HEK293 (cell line): Measurements from ENCODE around the gene E2F4.

Experiments used
- CTCF ChIA-PET: fragments of 350-600 bp; formaldehyde crosslinking; extraction: SDS; loops from one replicate; lab custom pipeline; 2021; ENCODE audit warnings: antibody characterized with exemption; lab: Yijun Ruan, JAX
- POLR2A ChIA-PET: fragments of 300-600 bp; formaldehyde crosslinking; extraction: SDS; loops from one replicate; lab custom pipeline; 2020; ENCODE audit warnings: antibody characterized with exemption, inconsistent platforms; lab: Yijun Ruan, JAX
- H3K27ac ChIP-seq: fragments of 200-500 bp; sonication (Bioruptor generic); 2 replicates; pipeline ENCODE4 v1.5.1; 2014; ENCODE audit warnings: low read depth, low read length, control low read depth, inconsistent platforms; ENCODE audit errors: extremely low read depth
- H3K36me3 ChIP-seq, 2 experiments: fragments of 200-500 bp in 1 of 2; sonication (Bioruptor generic) in 1 of 2; 1 replicate in 1 of 2; 2 replicates in 1 of 2; pipeline ENCODE4 v1.5.1; 2014 to 2017; ENCODE audit warnings: inconsistent platforms in 2 of 2, low read length in 2 of 2; ENCODE audit not compliant: control insufficient read depth in 2 of 2, insufficient read depth in 1 of 2
- H3K4me1 ChIP-seq: fragments of 200-500 bp; sonication (Bioruptor generic); 2 replicates; pipeline ENCODE4 v1.5.1; 2014; ENCODE audit warnings: mild to moderate bottlenecking, low read length, inconsistent platforms; ENCODE audit not compliant: control insufficient read depth, insufficient read depth
- H3K4me3 ChIP-seq: 2 replicates; pipeline ENCODE4 v1.5.1; 2011; ENCODE audit warnings: low read depth, mild to moderate bottlenecking, control low read depth, low read length, moderate library complexity
- H3K9me3 ChIP-seq: fragments of 200-500 bp; sonication (Bioruptor generic); 2 replicates; pipeline ENCODE4 v1.5.1; 2014; ENCODE audit warnings: low read depth, low read length, inconsistent platforms; ENCODE audit not compliant: control insufficient read depth, insufficient read depth
- GLIS1 ChIP-seq: fragments of 450-650 bp; formaldehyde crosslinking; IDR thresholded peaks from 2 replicates; pipeline ENCODE4 v1.5.1; 2016; ENCODE audit warnings: missing biosample characterization, missing genetic modification characterization
- OSR2 ChIP-seq: fragments of 450-650 bp; formaldehyde crosslinking; IDR thresholded peaks from 2 replicates; pipeline ENCODE4 v1.5.1; 2016; ENCODE audit warnings: missing biosample characterization, missing genetic modification characterization
- SP2 ChIP-seq: fragments of 450-650 bp; formaldehyde crosslinking; IDR thresholded peaks from 2 replicates; pipeline ENCODE4 v1.5.1; 2016; ENCODE audit warnings: missing biosample characterization, missing genetic modification characterization
- ZIC2 ChIP-seq: fragments of 450-650 bp; formaldehyde crosslinking; IDR thresholded peaks from 2 replicates; pipeline ENCODE4 v1.5.1; 2016; ENCODE audit warnings: missing biosample characterization, missing genetic modification characterization
- ZNF223 ChIP-seq: fragments of 450-650 bp; formaldehyde crosslinking; IDR thresholded peaks from 2 replicates; pipeline ENCODE4 v1.5.1; 2016; ENCODE audit warnings: missing biosample characterization, missing genetic modification characterization
- ZNF335 ChIP-seq: fragments of 450-650 bp; formaldehyde crosslinking; conservative IDR thresholded peaks from 2 replicates; pipeline ENCODE4 v1.5.1; 2016; ENCODE audit warnings: missing biosample characterization, missing genetic modification characterization
- ZNF449 ChIP-seq: fragments of 450-650 bp; formaldehyde crosslinking; IDR thresholded peaks from 2 replicates; pipeline ENCODE4 v1.5.1; 2017; ENCODE audit warnings: missing biosample characterization, mild to moderate bottlenecking, missing genetic modification characterization, moderate library complexity
- ZNF529 ChIP-seq: fragments of 450-650 bp; formaldehyde crosslinking; IDR thresholded peaks from 2 replicates; pipeline ENCODE4 v1.5.1; 2017; ENCODE audit warnings: missing genetic modification characterization, missing biosample characterization; ENCODE audit not compliant: insufficient replicate concordance
- ZNF561 ChIP-seq: fragments of 450-650 bp; IDR thresholded peaks from 2 replicates; pipeline ENCODE4 v1.5.1; 2018; ENCODE audit warnings: missing biosample characterization, missing genetic modification characterization, borderline replicate concordance
- ZNF664 ChIP-seq: fragments of 450-650 bp; formaldehyde crosslinking; IDR thresholded peaks from 2 replicates; pipeline ENCODE4 v1.5.1; 2016; ENCODE audit warnings: missing biosample characterization, missing genetic modification characterization
- ZXDB ChIP-seq: fragments of 450-650 bp; formaldehyde crosslinking; IDR thresholded peaks from 2 replicates; pipeline ENCODE4 v1.5.1; 2016; ENCODE audit warnings: missing biosample characterization, missing genetic modification characterization
- TF ChIP-seq, protein P1 (sequence below): fragments of 450-650 bp; formaldehyde crosslinking; IDR thresholded peaks from 2 replicates; pipeline ENCODE4 v1.5.1; 2016; ENCODE audit warnings: missing biosample characterization, missing genetic modification characterization
- TF ChIP-seq, protein P2 (sequence below): fragments of 450-650 bp; formaldehyde crosslinking; conservative IDR thresholded peaks from 2 replicates; pipeline ENCODE4 v1.5.1; 2016; ENCODE audit warnings: low read depth, missing biosample characterization, missing genetic modification characterization

The E2F4 gene

GRCh38 chr16:67242138-67242730, 50.3 kb downstream of the E2F4 start:
- POLR2A ChIA-PET: no interaction called here
- TF ChIP-seq ZNF561 (tag by site-specific recombination) (no peak), ZNF449 (peak; percentile 77; the same call in 1 of the 2 replicates)
- peaks cover 4% of the 10 kb centered on the region; the same call in 1 of the 2 replicates for H3K4me1 ChIP-seq
- no peak overlapping the region for H3K4me3 ChIP-seq
- CTCF ChIA-PET: interaction anchor here (1.4 kb wide), 1 partner anchor 16 kb away, joined by 3 read pairs; no protein-coding TSS in a partner anchor
- no peak overlapping the region for H3K27ac ChIP-seq
- peaks cover 0 to 33% of the 10 kb centered on the region in 2 experiments; a peak in 1 of 3 replicates for H3K36me3 ChIP-seq
- no peaks in the 10 kb centered on the region for H3K9me3 ChIP-seq

GRCh38 chr16:67243481-67243880, 51.5 kb downstream of the E2F4 start:
- H3K9me3 ChIP-seq: no peaks in the 10 kb centered on the region
- TF ChIP-seq ZNF529 (tag by site-specific recombination): no peak
- no peak for TF ChIP-seq ZNF223 (tag by site-specific recombination)
- TF ChIP-seq ZNF335 (tag by site-specific recombination): no peak
- TF ChIP-seq ZIC2 (tag by site-specific recombination): 0 out of 2 replicates have a peak, but pooled peaks have one; percentile 10
- TF ChIP-seq, protein P1, sequence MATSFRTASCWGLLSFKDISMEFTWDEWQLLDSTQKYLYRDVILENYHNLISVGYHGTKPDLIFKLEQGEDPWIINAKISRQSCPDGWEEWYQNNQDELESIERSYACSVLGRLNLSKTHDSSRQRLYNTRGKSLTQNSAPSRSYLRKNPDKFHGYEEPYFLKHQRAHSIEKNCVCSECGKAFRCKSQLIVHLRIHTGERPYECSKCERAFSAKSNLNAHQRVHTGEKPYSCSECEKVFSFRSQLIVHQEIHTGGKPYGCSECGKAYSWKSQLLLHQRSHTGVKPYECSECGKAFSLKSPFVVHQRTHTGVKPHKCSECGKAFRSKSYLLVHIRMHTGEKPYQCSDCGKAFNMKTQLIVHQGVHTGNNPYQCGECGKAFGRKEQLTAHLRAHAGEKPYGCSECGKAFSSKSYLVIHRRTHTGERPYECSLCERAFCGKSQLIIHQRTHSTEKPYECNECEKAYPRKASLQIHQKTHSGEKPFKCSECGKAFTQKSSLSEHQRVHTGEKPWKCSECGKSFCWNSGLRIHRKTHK (tag by site-specific recombination): no peak
- no peak for TF ChIP-seq ZXDB
- TF ChIP-seq, protein P2, sequence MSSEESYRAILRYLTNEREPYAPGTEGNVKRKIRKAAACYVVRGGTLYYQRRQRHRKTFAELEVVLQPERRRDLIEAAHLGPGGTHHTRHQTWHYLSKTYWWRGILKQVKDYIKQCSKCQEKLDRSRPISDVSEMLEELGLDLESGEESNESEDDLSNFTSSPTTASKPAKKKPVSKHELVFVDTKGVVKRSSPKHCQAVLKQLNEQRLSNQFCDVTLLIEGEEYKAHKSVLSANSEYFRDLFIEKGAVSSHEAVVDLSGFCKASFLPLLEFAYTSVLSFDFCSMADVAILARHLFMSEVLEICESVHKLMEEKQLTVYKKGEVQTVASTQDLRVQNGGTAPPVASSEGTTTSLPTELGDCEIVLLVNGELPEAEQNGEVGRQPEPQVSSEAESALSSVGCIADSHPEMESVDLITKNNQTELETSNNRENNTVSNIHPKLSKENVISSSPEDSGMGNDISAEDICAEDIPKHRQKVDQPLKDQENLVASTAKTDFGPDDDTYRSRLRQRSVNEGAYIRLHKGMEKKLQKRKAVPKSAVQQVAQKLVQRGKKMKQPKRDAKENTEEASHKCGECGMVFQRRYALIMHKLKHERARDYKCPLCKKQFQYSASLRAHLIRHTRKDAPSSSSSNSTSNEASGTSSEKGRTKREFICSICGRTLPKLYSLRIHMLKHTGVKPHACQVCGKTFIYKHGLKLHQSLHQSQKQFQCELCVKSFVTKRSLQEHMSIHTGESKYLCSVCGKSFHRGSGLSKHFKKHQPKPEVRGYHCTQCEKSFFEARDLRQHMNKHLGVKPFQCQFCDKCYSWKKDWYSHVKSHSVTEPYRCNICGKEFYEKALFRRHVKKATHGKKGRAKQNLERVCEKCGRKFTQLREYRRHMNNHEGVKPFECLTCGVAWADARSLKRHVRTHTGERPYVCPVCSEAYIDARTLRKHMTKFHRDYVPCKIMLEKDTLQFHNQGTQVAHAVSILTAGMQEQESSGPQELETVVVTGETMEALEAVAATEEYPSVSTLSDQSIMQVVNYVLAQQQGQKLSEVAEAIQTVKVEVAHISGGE (tag by site-specific recombination): no peak
- no peak for TF ChIP-seq GLIS1 (tag by site-specific recombination)
- no peak for TF ChIP-seq ZNF664 (tag by site-specific recombination)
- TF ChIP-seq, all 188 proteins: peak for 1
- POLR2A ChIA-PET: interaction anchor here (1.3 to 7.4 kb wide), 2 partner anchors 13 to 46 kb away, joined by 4 to 109 read pairs; partner anchors contain the start of gene TMEM208
- Histone ChIP-seq H3K4me1 (peaks cover 9% of the 10 kb centered on the region), H3K27ac (no peak overlapping the region), H3K4me3 (no peak overlapping the region), H3K36me3 (peaks cover 0 to 20% of the 10 kb centered on the region in 2 experiments; a peak in 1 of 3 replicates)
- CTCF ChIA-PET: interaction anchor here (0.9 to 1.4 kb wide), 2 partner anchors 16 to 17 kb away, joined by 3 read pairs; partner anchors contain the start of gene TMEM208

GRCh38 chr16:67244387-67245185, 52.6 kb downstream of the E2F4 start:
- ChIA-PET CTCF (interaction anchor here (0.5 to 2.3 kb wide), 8 partner anchors 12 to 222 kb away, joined by 3 to 5 read pairs (median 4); partner anchors contain the start of gene TMEM208), POLR2A (interaction anchor here (0.5 to 7.4 kb wide), 6 partner anchors 14 to 641 kb away, joined by 3 to 109 read pairs (median 4); partner anchors contain the start of gene TMEM208)
- H3K4me3 ChIP-seq: no peak overlapping the region
- H3K4me1 ChIP-seq: peaks cover 9% of the 10 kb centered on the region
- H3K36me3 ChIP-seq: peaks cover 0 to 9% of the 10 kb centered on the region in 2 experiments; a peak in 1 of 3 replicates
- no peak overlapping the region for H3K27ac ChIP-seq
- TF ChIP-seq OSR2: no peak
- peak; percentile 24; the same call in 1 of the 2 replicates for TF ChIP-seq SP2
- no peaks in the 10 kb centered on the region for H3K9me3 ChIP-seq
